Measurements from ENCODE around the gene SCRT2. TPM values are rescaled to one million over a fixed set of nuclear protein-coding genes. Genes with fewer than 3 reads are reported as not detected.

Gene SCRT2
- total RNA-seq, 1 donor from 2014 or later: not detected

- no peak overlapping the region for H3K4me3 ChIP-seq (ENCODE audit: low read depth, low read length)
- DNase-seq (ENCODE audit: low read depth): no peak
- TF ChIP-seq, protein P1, sequence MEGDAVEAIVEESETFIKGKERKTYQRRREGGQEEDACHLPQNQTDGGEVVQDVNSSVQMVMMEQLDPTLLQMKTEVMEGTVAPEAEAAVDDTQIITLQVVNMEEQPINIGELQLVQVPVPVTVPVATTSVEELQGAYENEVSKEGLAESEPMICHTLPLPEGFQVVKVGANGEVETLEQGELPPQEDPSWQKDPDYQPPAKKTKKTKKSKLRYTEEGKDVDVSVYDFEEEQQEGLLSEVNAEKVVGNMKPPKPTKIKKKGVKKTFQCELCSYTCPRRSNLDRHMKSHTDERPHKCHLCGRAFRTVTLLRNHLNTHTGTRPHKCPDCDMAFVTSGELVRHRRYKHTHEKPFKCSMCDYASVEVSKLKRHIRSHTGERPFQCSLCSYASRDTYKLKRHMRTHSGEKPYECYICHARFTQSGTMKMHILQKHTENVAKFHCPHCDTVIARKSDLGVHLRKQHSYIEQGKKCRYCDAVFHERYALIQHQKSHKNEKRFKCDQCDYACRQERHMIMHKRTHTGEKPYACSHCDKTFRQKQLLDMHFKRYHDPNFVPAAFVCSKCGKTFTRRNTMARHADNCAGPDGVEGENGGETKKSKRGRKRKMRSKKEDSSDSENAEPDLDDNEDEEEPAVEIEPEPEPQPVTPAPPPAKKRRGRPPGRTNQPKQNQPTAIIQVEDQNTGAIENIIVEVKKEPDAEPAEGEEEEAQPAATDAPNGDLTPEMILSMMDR (conservative IDR thresholded peaks at IDR 0.05; ENCODE audit: low read depth, low read length): no peak
These were observed 42.2 kb upstream of the SCRT2 start for GRCh38 chr20:717832-718231.

DNA sequence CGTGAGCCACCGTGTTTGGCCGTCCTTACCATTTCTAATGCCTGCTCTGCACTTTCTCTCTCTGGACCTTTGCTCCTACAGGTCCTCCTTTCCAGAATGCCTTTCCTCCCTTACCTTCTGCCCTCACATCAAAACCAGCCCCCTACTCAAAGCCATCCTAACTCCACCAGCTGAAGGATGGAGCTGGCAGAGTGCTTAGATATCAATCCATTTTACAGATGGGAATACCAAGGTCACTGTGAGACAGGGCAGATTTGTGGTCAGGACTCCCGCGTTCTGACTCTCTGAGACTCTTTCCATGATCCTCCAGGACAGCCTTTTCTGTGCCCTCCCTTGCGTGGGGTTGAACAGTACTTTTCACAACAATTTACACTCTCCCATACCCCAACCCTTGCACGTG is 41.7 kb upstream of the SCRT2 start:
- DNase-seq (ENCODE audit: low read depth): no peak
- TF ChIP-seq, protein P1 (conservative IDR thresholded peaks at IDR 0.05; ENCODE audit: low read depth, low read length): no peak
- no peak overlapping the region for H3K4me3 ChIP-seq (ENCODE audit: low read depth, low read length)

DNA sequence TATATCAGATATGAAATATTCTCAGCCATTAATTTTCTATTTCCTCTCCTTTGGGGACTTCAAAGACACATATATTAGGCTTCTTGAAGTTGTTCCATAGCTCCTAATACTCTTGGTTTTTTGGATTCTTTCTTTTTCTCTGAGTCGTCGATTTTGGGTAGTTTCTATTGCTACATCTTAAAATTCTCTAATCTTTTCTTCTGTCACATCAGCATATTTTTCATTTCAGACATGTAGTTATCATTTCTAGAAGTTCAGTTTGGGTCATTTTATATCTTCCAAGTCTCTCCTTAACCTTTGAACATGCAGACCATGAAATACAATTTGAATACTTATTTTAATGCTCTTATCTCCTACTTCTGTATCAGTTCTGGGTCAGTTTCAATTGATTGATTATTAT is 38.9 kb upstream of the SCRT2 start:
- DNase-seq (ENCODE audit: low read depth): no peak
- H3K4me3 ChIP-seq (ENCODE audit: low read depth, low read length): no peak overlapping the region
- TF ChIP-seq, protein P1 (conservative IDR thresholded peaks at IDR 0.05; ENCODE audit: low read depth, low read length): no peak

- TF ChIP-seq, protein P1 (conservative IDR thresholded peaks at IDR 0.05; ENCODE audit: low read depth, low read length): no peak
- no peak overlapping the region for H3K4me3 ChIP-seq (ENCODE audit: low read depth, low read length)
- no peak for DNase-seq (ENCODE audit: low read depth)
These were observed 36.0 kb upstream of the SCRT2 start for GRCh38 chr20:711576-711975.

DNA sequence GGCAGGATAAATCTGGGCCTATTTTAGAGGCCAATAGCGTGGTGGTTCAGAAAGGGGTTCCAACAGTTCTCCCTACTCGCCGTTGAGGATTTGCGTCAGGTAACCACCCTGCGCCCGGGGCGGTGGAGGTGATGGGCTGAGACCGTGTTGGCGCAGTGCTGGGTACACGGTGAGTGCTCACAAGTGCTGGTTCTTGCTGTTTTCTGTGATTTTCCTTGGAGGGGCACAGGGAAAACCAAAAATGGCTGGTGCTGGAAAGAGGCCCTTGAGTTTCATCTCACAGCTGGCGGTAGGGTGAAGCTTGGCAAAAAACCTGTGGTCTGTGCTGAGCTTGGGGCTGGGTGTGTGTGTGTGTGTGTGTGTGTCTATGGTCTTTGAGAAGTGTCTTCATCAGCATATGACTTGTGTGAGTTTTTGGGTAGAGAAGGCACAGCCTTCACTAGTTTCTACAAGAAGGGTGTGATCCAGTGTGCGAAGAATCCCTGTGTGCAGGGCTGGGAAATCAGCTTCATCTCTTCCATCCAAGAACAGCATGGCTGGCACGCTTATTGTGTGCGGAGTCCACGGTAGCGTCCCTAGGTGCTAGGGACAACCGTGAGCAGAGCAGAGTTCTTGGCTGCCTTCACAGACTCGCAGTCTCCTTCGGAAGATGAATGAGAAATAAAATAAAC is 35.3 kb upstream of the SCRT2 start:
- TF ChIP-seq, protein P1 (conservative IDR thresholded peaks at IDR 0.05; ENCODE audit: low read depth, low read length): no peak
- no peak overlapping the region for H3K4me3 ChIP-seq (ENCODE audit: low read depth, low read length)
- DNase-seq (ENCODE audit: low read depth): no peak

GRCh38 chr20:709991-710779 is 34.6 kb upstream of the SCRT2 start:
- DNase-seq (ENCODE audit: low read depth): no peak
- TF ChIP-seq, protein P1 (conservative IDR thresholded peaks at IDR 0.05; ENCODE audit: low read depth, low read length): no peak

More at GRCh38 chr20:709991-710779, 34.6 kb upstream of the SCRT2 start:
- no peak overlapping the region for H3K4me3 ChIP-seq (ENCODE audit: low read depth, low read length)
